CD4-positive, alpha-beta T cell treated with Interleukin-1 beta for 1 hour (primary cell): ENCODE data around the gene CRTC1.

ENCODE experiments used
- DNase-seq, 2 donors: peaks; one replicate each; pipeline ENCODE4 v3.0.0-alpha.2; 2020 to 2022

The CRTC1 gene

DNA sequence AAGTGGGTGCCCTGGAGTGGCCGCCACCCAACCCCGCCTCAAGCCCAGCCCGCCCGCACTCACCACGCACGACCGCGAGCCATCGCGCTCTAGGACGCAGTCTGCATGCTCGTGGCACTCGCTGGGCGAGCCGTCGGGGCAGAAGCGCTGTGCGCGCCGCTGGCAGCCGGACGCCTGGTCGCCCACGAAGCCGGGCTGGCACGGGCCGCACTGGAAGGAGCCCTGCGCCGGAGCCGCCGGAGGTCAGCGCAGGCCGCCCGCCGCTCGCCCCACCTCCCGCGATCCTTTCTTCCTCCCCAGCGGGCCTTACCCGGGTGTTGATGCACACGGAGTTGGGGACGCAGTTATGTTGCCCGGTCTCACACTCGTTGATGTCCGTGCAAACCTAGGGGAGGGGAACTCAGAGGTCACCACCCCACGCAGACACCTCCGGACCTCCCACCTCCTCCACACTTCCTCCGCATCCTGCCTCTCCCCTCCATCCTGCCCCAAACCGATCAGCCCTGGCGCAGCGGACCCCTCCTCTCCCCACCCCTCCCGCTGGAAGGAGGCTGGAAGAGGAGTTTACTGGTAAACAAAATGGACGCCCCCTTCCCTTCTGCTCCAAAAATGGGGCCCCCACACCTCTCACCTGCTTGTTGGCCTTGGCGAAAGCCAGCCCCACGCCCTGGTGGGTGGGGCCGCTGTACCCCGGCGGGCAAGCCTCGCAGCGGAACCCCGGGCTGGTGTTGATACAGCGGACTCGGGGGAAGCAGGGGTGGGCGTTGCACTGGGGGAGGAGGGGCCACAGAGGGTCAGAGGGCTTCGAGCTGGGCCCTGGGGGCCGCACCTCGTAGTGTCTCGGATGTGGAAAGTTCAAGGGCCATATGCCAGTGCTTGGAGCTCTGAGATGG, 105.3 kb downstream of the CRTC1 start:
- DNase-seq: no peak

DNA sequence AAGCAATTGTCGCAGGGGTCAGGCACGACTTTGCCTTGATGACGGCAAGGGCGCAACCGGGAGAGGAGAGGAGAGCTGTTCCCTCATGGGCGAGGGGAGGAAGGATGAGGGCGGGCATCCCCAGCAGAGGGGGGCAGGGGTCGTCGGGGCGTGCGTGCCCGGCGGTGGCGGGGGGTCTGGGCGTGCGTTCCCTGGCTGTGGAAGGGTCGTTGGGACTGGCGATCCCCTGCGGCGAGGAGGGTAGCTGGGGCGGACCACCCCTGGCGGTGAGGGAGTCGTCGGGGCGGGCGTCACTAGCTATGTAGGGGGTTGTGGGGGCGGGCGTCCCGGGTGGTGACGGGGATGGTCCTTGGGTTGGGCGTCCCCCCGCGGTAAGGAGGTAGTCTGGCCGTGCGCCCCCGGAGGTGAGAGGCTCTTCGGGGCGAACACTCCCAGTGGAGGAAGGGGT, 106.0 kb downstream of the CRTC1 start:
- DNase-seq: no peak

DNA sequence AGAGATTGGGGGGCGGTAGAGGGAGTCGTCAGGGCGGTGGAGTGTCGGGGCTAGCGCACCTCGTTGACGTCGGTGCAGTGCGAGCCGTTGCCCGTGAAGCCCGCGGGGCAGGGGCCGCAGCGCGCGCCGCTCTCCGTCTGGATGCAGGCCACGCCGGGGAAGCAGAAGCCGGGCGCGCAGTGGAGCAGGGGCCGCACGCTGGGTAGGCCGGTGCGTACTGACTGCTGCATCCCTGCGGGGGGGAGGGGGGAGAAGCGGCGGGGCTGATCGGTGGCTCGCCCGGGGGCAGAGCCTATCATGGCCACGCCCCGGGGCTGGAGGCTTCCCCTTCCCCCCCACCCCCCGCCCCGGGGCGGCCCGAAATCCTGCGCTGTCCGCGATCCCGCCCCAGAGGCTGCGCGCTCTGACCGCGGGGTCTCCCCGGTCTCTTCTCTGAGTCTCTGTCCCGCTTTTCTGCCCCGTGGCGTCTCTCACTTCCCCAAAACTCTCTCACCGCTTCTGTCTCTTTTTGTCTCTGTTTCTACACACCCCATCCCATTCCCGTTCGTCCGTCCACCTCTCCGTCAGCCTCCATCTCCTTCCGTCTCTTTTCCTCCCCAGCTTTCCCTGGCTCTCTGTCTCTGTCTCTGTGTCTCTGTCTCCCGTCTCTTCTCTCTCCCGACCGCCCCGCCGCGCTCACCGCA, 106.5 kb downstream of the CRTC1 start:
- peak; percentile 36 to 52 for DNase-seq

DNA sequence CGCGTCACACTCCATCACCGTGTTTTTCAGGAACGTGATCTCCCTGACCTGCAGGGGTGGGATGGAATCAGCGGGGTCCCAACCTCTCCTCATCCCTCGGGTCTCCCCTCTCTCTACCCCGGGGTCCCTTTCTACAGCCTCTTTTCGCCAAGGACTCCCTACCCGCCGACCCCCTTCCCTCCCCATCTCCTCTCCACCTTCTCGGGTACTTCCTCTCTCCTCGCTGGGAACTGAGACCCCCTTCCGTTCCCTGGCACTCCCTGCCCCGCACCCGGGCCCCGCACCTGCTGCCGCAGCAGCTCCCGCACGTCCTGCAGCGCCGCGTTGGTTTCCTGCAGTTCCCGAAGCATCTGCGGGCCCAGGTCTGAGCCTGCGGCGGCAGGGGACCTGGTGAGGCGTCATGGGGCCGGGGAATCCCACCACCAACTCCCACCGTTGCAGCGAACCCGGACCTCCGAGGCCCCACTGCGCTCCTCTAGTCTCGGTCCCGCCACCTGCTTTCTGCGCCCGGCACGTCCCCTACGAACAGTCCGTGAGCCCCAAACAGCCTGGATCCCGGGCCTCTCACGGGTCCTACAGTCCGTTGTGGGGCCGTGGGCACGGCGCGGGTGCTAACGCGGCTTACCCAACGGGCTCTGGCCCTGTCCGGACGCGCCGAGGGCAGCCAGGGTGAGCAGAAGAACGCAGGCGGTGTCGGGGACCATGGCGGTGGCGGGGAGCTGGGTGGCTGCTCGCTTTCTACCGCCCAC, 107.3 kb downstream of the CRTC1 start, which contains the start of gene COMP:
COMP (minus strand) TSS at position 740 of the 749 bp plus-strand sequence; CDS start at position 704, 36 bp downstream.
- no peak for DNase-seq

DNA sequence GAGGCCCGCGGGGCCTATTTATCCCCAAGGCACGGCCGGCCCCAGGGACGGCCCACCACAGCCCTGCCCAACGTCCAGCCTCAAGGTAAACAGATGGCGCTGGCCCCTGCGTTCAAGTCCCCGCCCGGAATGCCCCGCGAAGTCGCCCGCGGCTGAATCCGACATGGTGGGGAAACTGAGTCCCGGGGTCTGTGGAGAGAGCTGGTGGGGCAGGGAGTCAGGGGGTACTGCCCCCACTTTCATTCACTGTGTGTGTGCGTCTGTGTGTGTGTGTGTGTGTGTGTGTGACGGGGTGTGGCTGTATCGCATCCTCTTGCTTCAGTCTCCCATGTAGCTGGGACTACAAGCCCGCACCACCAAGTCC, 107.8 kb downstream of the CRTC1 start:
- DNase-seq: no peak

DNA sequence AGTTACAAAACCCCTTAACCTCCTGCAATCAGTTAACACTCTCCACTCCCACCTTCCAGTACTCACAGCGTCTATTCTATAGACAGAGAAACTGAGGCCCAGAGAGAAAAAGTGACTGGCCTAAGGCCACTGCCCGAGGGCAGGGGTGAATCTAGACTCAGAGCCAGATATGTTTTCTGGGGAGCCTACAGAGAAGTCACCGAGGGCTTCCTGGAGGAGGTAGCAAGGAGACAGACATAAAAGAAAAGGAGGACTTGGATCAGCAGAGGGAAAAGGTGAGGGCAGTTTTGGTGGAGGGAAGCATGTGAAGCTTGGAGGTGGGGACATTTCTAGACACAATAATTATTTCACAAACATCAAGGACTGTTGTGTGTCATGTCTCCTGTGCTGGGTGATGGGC, 109.2 kb downstream of the CRTC1 start:
- no peak for DNase-seq

DNA sequence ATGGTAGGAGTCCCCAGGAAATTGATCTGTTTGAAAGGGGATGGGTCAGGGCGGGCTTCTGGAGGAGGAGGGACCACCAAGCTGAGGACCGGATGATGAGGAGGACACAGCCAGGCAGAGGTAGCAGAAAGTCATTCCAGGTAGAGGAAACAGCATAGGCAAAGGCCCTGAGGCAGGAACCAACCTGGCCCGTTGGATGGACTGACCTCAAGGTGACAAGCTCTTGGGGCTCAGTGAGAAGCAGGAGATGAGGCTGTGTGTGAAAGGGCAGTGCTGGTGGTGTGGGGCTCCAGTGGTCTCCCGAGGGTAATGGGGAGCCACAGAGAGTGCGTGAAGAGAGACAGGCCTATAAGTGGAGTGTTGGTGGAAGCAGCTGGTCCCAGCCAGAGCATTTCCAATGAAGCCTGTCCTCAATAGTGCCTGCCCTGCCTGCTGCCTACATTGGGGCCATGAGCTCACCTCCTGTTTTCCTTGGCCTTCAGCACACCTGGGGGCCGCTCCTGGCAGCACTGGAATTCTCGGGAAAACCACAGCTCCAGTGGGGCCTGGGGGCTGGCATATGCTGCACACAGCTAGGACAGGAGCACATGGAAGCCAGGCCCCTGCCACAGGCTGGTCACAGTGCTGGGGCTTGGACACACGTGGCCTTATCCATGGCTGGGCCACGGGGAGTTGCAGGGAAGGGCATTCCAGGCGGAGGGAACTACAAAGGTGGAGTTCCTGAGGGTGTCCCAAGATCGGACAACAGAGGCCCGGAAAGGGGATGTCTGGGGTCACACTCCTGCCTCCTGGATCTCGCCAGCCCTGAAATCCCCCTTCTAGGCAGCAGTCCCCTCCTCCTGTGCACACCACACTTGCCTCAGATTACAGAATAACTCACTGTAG, 109.9 kb downstream of the CRTC1 start:
- DNase-seq: no peak

DNA sequence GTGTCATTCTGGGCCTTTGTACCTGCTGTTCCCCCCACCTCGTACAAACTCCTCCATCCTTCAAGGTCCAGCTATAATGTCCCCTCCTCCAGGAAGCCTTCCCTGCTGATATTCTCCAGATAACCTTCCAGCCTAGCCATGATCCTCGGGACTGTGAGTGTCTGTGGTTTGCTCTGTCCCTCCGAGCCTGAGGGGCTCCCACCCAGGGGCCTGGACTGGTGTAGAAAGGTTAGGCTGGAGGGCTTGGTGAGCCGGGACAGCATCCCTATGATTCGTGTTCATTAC, 110.5 kb downstream of the CRTC1 start:
- DNase-seq: no peak

DNA sequence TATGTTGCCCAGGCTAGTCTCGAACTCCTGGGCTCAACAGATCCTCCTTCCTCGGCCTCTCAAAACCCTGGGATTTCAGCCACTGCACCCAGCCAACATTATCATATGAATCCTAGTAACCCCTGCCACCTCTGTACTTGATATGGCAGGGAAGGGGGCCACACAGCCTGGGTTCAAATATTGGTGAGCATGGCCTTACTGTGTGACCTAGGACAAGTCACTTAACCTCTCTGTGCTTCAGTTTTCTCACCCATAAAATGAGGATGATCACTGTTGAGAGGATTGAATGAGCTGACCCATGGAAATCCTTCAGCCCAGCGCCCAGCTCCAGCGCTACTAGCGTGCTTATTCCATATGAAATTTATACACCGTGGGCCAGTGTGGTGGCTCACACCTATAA, 111.2 kb downstream of the CRTC1 start:
- no peak for DNase-seq

DNA sequence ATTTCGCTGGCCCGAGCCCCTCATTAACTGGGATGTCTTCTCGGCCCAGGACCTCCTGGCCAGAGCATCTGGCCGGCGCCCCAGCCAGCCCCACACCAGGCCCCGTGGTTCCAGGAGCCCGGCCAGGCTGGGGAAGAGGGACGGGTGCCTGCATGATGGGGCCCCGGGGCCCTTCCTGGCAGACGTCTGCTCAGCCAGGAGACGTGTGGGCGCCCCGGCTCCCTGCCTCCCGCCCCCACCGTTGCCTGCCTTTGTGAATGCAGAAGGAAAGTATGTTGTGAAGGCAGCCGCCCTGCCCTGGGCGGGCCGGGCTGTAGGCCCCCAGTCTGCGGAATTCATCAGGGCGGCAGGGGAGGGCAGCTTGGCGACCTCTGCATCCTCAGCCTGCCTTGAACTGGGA, 112.1 kb downstream of the CRTC1 start:
- no peak for DNase-seq

DNA sequence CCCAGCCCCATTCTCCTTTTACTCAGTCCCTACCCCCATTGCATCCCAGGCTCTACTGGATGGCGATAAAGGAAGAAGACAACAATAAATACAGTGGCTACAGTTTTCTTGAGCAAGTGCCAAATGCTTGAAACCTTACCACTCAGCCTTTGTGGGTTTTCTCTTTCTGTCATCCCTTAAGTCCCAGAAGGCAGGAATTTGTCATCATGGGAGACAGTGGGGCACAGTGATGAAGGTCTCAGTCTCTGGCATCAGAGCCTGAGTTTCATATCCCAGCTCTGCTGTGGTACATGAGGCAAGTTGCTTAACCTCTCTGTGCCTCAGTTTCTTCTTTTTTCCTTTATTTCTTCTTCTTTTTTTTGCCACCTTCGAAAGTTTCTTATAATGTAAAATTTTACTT, 112.8 kb downstream of the CRTC1 start:
- no peak for DNase-seq

DNA sequence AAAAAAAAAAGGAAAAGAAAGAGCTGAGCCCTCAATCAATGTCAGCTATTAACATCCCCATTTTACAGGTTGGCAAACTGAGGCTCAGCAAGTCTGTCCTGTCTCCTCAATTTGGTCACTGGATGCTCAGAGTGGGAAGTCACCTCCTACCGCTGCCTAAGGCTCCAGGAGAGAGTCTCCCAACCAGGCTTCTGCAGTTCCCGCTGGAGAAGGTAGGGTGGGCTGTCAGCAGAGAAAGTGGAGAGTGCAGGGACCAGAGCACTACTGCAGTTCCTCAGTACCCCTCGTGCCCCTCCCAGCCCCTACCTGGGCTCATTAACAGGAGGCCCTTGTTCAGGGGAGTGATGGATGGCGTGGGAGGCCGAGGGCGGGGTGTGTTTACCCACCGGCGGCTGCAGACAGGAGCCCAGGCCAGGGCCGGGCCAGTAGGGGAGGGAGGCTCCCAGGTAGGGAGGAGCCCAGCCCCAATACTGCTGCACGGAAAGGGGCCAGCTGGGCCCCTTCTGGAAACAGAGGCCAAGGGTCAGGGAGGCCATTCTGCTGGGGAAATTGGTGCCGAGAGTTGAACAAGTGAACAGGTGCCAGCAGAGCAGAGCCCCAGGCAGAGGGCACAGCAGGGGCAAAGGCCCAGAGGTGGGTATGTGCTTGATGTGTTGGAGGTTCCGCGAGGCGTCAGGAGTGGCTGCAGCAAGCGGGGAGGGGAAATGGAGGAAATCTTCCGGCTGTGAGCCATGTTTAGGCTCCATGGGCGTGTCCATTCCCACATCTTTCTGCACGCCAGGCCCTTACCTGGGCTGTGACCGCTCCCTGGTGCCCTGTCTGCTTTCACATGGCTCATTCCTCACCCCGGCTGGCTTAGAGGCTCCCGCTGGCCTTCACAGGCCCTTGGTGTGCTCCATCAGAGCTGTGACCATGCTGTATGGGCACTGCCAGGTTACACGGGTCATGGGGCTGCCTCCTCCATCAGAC, 115.2 kb downstream of the CRTC1 start:
- DNase-seq: no peak

DNA sequence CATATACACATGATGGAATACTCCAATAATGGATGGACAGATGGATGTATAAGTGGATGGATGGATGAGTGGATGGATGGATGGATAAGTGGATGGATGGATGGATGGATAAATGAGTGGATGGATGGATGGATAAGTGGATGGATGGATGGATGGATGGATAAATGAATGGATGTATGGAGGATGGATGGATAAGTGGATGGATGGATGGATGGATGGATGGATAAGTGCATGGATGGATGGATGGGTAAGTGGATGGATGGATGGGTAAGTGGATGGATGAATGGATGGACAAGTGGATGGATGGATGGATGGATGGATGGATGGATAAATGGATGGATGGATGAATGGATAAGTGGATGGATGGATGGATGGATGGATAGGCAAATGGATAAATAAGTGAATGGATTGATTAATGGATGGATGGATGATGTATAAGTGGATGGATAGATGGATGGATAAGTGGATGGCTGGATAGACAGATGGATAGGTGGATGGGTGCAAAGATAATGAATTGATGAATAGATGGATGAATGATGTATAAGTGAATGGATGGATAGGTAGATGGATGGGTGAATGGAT, 116.0 kb downstream of the CRTC1 start:
- DNase-seq: no peak

DNA sequence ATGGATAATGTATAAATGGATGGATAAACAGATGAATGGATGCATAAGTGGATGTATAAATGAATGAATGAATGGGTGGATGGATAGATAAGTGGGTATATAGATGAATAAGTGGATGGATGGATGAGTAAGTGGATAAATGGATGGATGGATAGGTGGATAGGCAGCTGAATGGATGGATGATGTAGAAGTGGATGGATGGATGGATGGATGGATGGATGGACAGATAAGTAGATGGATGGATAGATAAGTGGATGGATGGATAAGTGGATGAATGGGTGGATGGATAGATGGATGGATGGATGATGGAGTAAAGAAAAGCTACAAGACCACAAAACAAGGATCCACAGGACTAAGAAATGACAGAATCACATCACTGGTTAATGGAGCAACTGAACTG, 116.6 kb downstream of the CRTC1 start:
- no peak for DNase-seq

DNA sequence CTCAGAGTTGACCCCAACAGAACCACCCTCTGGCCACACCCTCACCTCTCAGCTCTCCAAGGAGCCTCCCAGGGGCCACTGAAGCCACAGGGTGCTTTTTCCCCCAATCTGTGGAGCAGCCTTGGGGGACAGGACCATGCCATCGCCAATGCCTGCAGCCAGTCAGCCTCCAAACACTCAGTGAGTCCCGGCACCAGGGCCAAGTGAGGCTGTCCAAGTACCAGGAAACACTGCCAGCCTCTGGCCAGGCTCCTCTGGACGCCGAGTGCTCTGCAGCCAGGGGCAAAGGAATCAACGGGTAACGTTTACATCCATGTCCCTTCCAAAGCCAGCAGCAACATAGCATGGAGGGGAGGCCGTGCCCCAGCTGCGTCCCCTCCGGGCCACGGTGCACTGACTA, 117.2 kb downstream of the CRTC1 start:
- no peak for DNase-seq

DNA sequence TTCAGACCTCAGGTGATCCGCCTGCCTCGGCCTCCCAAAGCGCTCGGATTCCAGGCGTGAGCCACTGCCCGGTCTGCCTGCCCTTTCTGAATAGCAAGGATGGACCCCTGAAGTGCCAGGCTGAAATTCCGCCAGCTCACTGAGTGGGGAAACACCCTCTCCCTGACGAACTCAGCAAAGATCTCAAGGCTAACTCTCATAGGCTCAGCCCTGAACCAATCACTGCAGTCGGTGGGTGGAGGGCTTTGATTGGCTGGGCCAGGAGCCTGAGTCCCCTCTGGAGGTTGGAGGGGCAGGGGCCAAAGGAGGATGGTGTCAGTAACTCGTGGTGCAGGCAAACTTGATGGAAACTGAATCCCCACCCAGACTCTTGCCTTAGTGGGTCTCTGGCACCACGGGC, 118.9 kb downstream of the CRTC1 start:
- DNase-seq: no peak

DNA sequence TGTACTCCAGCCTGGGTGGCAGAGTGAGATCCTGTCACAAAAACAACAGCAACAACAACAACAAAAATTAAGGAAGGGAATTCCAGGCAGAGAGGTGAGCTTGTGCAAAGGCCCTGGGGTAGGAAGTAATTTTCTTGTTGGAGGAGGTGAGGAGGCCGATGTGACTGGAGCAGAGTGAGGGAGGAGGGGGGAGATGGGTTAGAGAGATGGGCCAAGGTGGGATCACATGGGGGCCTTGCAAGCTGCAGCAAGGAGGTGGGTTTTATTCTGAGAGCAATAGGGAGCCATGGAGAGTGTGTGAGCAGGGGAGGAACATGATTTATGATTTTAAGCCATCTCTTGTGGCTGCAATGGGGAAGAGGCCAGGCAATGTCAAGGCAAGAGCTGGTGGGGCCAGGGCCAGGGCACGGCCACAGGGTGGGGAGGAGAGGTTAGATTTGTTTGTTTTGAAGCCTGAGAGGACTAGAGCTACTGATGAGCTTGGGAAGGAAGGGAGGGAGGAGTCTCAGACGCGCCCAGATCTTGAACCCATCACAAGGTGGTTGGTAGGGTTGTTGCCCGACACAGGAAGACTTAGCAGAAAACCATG, 120.2 kb downstream of the CRTC1 start:
- no peak for DNase-seq

DNA sequence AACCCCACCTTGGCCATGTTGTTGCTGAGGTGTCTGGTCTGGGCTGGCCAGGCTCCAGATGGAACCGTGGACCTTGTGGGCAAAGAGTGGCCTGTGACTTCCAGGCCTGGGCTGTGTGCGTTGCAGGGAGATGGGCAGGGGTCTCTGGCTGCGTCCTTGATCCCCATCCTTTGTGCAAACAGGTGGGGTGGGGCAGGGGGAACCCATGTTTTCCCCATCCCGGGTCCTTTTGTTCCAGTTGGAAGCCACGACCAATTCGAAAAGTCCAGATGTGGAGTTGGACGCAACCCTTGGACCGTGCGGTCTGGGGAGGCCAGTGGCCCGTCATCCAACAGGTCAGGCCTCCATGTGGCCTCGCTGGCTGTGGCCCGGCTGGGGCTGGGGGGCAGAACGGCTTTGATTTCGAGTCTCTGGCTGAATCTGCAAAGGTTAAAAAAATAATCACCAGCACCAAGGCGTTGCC, 120.7 kb downstream of the CRTC1 start:
- DNase-seq: no peak

DNA sequence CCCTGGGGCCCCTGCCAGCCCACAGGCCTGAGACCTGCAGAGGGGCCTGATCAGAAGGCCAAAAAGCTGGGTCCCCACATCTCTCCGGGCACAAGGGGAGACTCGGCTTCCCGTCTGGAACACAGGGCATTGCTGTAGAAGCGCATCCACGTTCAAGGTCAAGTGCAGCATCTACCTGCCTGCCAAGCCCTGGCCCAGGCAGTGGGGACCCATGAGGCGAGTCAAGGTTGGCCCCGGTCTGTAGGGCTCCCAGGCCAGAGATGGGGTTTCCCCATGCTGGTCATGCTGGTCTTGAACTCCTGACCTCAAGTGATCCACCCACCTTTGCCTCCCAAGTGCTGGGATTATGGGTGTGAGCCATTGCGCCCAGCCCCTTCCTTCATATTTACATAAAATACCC, 121.2 kb downstream of the CRTC1 start:
- no peak for DNase-seq

DNA sequence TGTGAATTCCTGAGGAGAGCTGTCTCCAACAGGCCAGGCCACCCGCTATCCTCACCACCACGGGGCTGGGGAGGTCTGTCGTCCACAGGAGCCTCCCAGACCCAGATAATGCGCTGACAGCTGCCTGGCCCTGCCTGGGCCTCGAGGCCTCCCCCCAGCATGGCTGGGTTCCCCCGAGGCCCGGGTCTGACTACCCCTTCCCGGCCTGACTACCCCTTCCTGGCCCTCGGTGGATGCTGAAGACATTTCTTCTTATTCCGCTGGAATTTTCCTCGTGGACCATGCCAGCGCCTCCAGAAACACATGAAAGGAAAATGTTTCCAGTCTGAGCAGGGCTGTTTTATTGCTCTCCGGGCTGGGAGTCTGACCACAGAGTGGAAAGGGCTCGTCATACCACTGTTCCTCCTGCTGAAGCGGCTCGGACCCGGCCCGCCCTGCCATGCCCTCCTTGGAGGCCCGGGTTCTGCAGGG, 124.4 kb downstream of the CRTC1 start:
- no peak for DNase-seq
